ENCODE data around the gene TBRG4. TPM values are rescaled to one million over a fixed set of nuclear protein-coding genes. Genes with fewer than 3 reads are reported as not detected.
"Not testable (repeated sequence)": the region's sequence is repeated elsewhere in the genome, so short reads cannot be mapped to it uniquely, and the experiment has no call there.

Gene TBRG4
- total and polyA plus RNA-seq, 10 donors, result 37.9 to 77.1 (median 57.9) TPM

- Histone ChIP-seq H3K27me3 (replicated peaks in 1 of 7) (no peaks in the 10 kb centered on the region), H3K27ac (no peak overlapping the region), H3K9me3 (peaks cover 0 to 5% (median 0%) of the 10 kb centered on the region in 8 donors), H3K36me3 (no peaks in the 10 kb centered on the region), H3K4me1 (peaks cover 4 to 9% (median 7%) of the 10 kb centered on the region in 6 donors), H3K4me3 (no peak overlapping the region)
- TF ChIP-seq CTCF (IDR thresholded peaks at IDR 0.05 in 8 of 11, conservative IDR thresholded peaks at IDR 0.05 in 3 of 11) (no peak), POLR2AphosphoS5 (IDR thresholded peaks at IDR 0.05) (no peak), POLR2A (IDR thresholded peaks at IDR 0.05) (no peak)
- intact Hi-C loops (cut with DNase I; ENCODE audit: low total_unique reads), result loop anchor here (10.0 kb wide), 1 partner anchor 113 kb away; the partner anchor contains the start of gene CCM2
- 70 to 85% (median 84%) methylated on average over 4 of the region's 4 CpGs for WGBS, 5 donors
- DNase-seq, result peak; percentile 4
These were observed 6.8 kb upstream of the TBRG4 start for GRCh38 chr7:45118292-45118691.

GRCh38 chr7:45117582-45117981 is 6.1 kb upstream of the TBRG4 start:
- H3K4me3 ChIP-seq, result no peak overlapping the region
- peak; percentile 20 for DNase-seq
- 70 to 92% (median 89%) methylated on average over 4 of the region's 4 CpGs for WGBS, 5 donors
- intact Hi-C loops (cut with DNase I; ENCODE audit: low total_unique reads), result loop anchor here (10.0 kb wide), 1 partner anchor 113 kb away; the partner anchor contains the start of gene CCM2
- no peak overlapping the region for H3K27ac ChIP-seq
- H3K36me3 ChIP-seq, result no peaks in the 10 kb centered on the region
- TF ChIP-seq POLR2A (IDR thresholded peaks at IDR 0.05), result no peak
- TF ChIP-seq CTCF (IDR thresholded peaks at IDR 0.05 in 8 of 11, conservative IDR thresholded peaks at IDR 0.05 in 3 of 11), result no peak
- TF ChIP-seq POLR2AphosphoS5 (IDR thresholded peaks at IDR 0.05), result no peak
- H3K4me1 ChIP-seq, result peaks cover under 1 to 5% (median 1%) of the 10 kb centered on the region in 6 donors
- H3K9me3 ChIP-seq, result peaks cover 0 to 5% (median 0%) of the 10 kb centered on the region in 8 donors
- H3K27me3 ChIP-seq (replicated peaks in 1 of 7), result no peaks in the 10 kb centered on the region

- H3K4me3 ChIP-seq, result no peak overlapping the region
- H3K9me3 ChIP-seq, result no peaks in the 10 kb centered on the region
- H3K4me1 ChIP-seq, result peaks cover 6 to 12% (median 7%) of the 10 kb centered on the region in 6 donors
- no peak for DNase-seq
- intact Hi-C loops (cut with DNase I; ENCODE audit: low total_unique reads), result loop anchor here (10.0 kb wide), 1 partner anchor 111 kb away; the partner anchor contains the start of gene CCM2
- no peaks in the 10 kb centered on the region for H3K27me3 ChIP-seq (replicated peaks in 1 of 7)
- whole genome bisulfite sequencing, 5 donors, result 65 to 97% (median 79%) methylated on average over 1 of the region's 1 CpG
- no peak overlapping the region for H3K27ac ChIP-seq
- TF ChIP-seq POLR2AphosphoS5 (IDR thresholded peaks at IDR 0.05) (no peak), CTCF (IDR thresholded peaks at IDR 0.05 in 8 of 11, conservative IDR thresholded peaks at IDR 0.05 in 3 of 11) (no peak), POLR2A (IDR thresholded peaks at IDR 0.05) (no peak)
- H3K36me3 ChIP-seq, result no peaks in the 10 kb centered on the region
These were observed 4.6 kb upstream of the TBRG4 start for GRCh38 chr7:45116048-45116447.

- intact Hi-C loops (cut with DNase I; ENCODE audit: low total_unique reads), result loop anchor here (10.0 kb wide), 1 partner anchor 110 kb away; the partner anchor contains the start of gene CCM2
These were observed 3.4 kb upstream of the TBRG4 start for GRCh38 chr7:45114926-45115325.

GRCh38 chr7:45114257-45114656 is 2.8 kb upstream of the TBRG4 start:
- not testable (repeated sequence) for H3K4me3 ChIP-seq; H3K36me3 ChIP-seq; H3K27ac ChIP-seq; DNase-seq; H3K27me3 ChIP-seq (replicated peaks in 1 of 7); H3K9me3 ChIP-seq
- WGBS, 5 donors, result 67 to 90% (median 88%) methylated on average over 1 of the region's 1 CpG
- H3K4me1 ChIP-seq, result peaks cover 14 to 30% (median 25%) of the 10 kb centered on the region in 6 donors
- intact Hi-C loops (cut with DNase I; ENCODE audit: low total_unique reads), result loop anchor here (10.0 kb wide), 1 partner anchor 109 kb away; the partner anchor contains the start of gene CCM2

More at GRCh38 chr7:45114926-45115325, 3.4 kb upstream of the TBRG4 start:
- Histone ChIP-seq H3K9me3 (no peaks in the 10 kb centered on the region), H3K27ac (no peak overlapping the region), H3K4me3 (no peak overlapping the region), H3K27me3 (replicated peaks in 1 of 7) (no peaks in the 10 kb centered on the region), H3K4me1 (peaks cover 14 to 23% (median 19%) of the 10 kb centered on the region in 6 donors), H3K36me3 (no peaks in the 10 kb centered on the region)
- no peak for TF ChIP-seq CTCF (IDR thresholded peaks at IDR 0.05 in 8 of 11, conservative IDR thresholded peaks at IDR 0.05 in 3 of 11)
- TF ChIP-seq POLR2A (IDR thresholded peaks at IDR 0.05), result no peak
- TF ChIP-seq POLR2AphosphoS5 (IDR thresholded peaks at IDR 0.05), result no peak
- DNase-seq, result no peak

All from spleen (tissue), 11 donors.